WTC11 (cell line): ENCODE measurements around the gene BRIX1.

Experiments used
- CTCF ChIP-seq: fragments of 200-600 bp; IDR thresholded peaks from 2 replicates; pipeline ENCODE4 v1.8.0; 2022; ENCODE audit warnings: antibody characterized with exemption
- MXD4 ChIP-seq: fragments of 250-450 bp; sonication (Bioruptor Pico); IDR thresholded peaks from 2 replicates; pipeline ENCODE4 v1.8.0; 2021; ENCODE audit warnings: mild to moderate bottlenecking, moderate library complexity, borderline replicate concordance

- TF ChIP-seq CTCF (no peak), MXD4 (CRISPR knock-in tag) (no peak)
Observed at GRCh38 chr5:34903260-34903659, 12.3 kb upstream of the BRIX1 start.
